Activated CD8-positive, alpha-beta memory T cell treated with anti-CD3 and anti-CD28 coated beads, Interleukin-2, amount 50 U/mL, for 24 hours (primary cell): Measurements from ENCODE around the gene MAST3.

ENCODE experiments used
- DNase-seq: peaks from one replicate; pipeline ENCODE4 v3.0.0-alpha.2; 2020; ENCODE audit errors: extremely low read depth

The MAST3 gene

GRCh38 chr19:18112989-18113478 is 15.5 kb downstream of the MAST3 start:
- no peak for DNase-seq

- no peak for DNase-seq
Observed at GRCh38 chr19:18113827-18114226, 16.2 kb downstream of the MAST3 start.

- no peak for DNase-seq
Observed at GRCh38 chr19:18114483-18114882, 16.9 kb downstream of the MAST3 start.

- no peak for DNase-seq
Observed at GRCh38 chr19:18117364-18117691, 19.8 kb downstream of the MAST3 start.

- peak; percentile 75 for DNase-seq
Observed at GRCh38 chr19:18117692-18118378, 20.3 kb downstream of the MAST3 start.

GRCh38 chr19:18118420-18119012 is 20.9 kb downstream of the MAST3 start:
- no peak for DNase-seq

- DNase-seq: no peak
Observed at GRCh38 chr19:18119013-18119716, 21.6 kb downstream of the MAST3 start.

GRCh38 chr19:18119717-18120105 is 22.1 kb downstream of the MAST3 start:
- DNase-seq: no peak

GRCh38 chr19:18120127-18120526 is 22.5 kb downstream of the MAST3 start:
- no peak for DNase-seq

- DNase-seq: no peak
Observed at GRCh38 chr19:18121166-18121565, 23.6 kb downstream of the MAST3 start.

GRCh38 chr19:18122424-18122823 is 24.8 kb downstream of the MAST3 start:
- DNase-seq: no peak

- no peak for DNase-seq
Observed at GRCh38 chr19:18122860-18123795, 25.6 kb downstream of the MAST3 start.

- DNase-seq: no peak
Observed at GRCh38 chr19:18123819-18124218, 26.2 kb downstream of the MAST3 start.

- no peak for DNase-seq
Observed at GRCh38 chr19:18126097-18126496, 28.5 kb downstream of the MAST3 start.

GRCh38 chr19:18128044-18128443 is 30.5 kb downstream of the MAST3 start:
- no peak for DNase-seq

- no peak for DNase-seq
Observed at GRCh38 chr19:18128805-18129204, 31.2 kb downstream of the MAST3 start.

GRCh38 chr19:18130523-18131242 is 33.1 kb downstream of the MAST3 start:
- no peak for DNase-seq

GRCh38 chr19:18131841-18132596 is 34.4 kb downstream of the MAST3 start:
- no peak for DNase-seq

GRCh38 chr19:18135712-18136584 is 38.4 kb downstream of the MAST3 start:
- DNase-seq: no peak

- no peak for DNase-seq
Observed at GRCh38 chr19:18137242-18137641, 39.7 kb downstream of the MAST3 start.
